HUES48 (cell line): ENCODE results near the gene SLC25A45.

Source experiments
- H3K27ac ChIP-seq: one replicate; pipeline ENCODE4 v1.7.0; 2013; ENCODE audit warnings: low read depth, low read length, inconsistent platforms
- H3K27me3 ChIP-seq: 2 replicates; pipeline ENCODE4 v1.6.1; 2013; ENCODE audit warnings: mild to moderate bottlenecking, low read length; ENCODE audit not compliant: control insufficient read depth, insufficient read depth
- H3K36me3 ChIP-seq: 2 replicates; pipeline ENCODE4 v1.6.1; 2013; ENCODE audit warnings: low read length; ENCODE audit not compliant: control insufficient read depth, insufficient read depth
- H3K4me1 ChIP-seq: 2 replicates; pipeline ENCODE4 v1.6.1; 2013; ENCODE audit warnings: mild to moderate bottlenecking, low read length; ENCODE audit not compliant: control insufficient read depth, insufficient read depth
- H3K4me3 ChIP-seq: 2 replicates; pipeline ENCODE4 v1.5.1; 2013; ENCODE audit warnings: mild to moderate bottlenecking, low read depth, low read length
- H3K9ac ChIP-seq: 2 replicates; pipeline ENCODE4 v1.6.1; 2013; ENCODE audit warnings: mild to moderate bottlenecking, low read depth, low read length, moderate library complexity
- H3K9me3 ChIP-seq: 2 replicates; pipeline ENCODE4 v1.6.1; 2013; ENCODE audit warnings: low read length; ENCODE audit not compliant: control insufficient read depth, insufficient read depth

Gene SLC25A45

DNA sequence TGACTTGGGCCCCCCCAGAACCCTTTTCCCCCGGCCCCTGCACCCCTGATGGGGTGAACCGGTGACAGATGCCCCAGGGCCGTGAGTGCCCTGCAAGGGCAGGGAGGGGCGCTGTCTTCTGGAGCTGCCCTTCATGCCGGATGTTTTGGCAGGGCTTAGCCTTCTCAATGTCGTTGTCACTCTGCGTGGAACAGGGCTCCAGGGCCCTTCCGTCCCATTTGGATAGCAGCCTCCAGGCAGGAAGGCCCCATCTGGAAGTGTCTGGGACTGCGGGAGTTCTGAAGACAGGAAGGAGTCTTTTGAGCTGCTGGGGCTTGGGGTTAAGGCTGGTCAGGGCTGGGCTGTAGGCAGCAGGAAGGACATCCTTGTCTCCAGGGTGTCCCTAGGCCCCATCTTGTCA is 8.6 kb upstream of the SLC25A45 start:
- Histone ChIP-seq H3K4me1 (0 out of 2 replicates have a peak, but pooled peaks cover 6% of the 10 kb centered on the region), H3K9me3 (no peaks in the 10 kb centered on the region), H3K27ac (peak overlapping the region; percentile 11), H3K9ac (no peak overlapping the region), H3K36me3 (peaks cover 7% of the 10 kb centered on the region; the same call in 1 of the 2 replicates), H3K4me3 (no peak overlapping the region), H3K27me3 (no peaks in the 10 kb centered on the region)

DNA sequence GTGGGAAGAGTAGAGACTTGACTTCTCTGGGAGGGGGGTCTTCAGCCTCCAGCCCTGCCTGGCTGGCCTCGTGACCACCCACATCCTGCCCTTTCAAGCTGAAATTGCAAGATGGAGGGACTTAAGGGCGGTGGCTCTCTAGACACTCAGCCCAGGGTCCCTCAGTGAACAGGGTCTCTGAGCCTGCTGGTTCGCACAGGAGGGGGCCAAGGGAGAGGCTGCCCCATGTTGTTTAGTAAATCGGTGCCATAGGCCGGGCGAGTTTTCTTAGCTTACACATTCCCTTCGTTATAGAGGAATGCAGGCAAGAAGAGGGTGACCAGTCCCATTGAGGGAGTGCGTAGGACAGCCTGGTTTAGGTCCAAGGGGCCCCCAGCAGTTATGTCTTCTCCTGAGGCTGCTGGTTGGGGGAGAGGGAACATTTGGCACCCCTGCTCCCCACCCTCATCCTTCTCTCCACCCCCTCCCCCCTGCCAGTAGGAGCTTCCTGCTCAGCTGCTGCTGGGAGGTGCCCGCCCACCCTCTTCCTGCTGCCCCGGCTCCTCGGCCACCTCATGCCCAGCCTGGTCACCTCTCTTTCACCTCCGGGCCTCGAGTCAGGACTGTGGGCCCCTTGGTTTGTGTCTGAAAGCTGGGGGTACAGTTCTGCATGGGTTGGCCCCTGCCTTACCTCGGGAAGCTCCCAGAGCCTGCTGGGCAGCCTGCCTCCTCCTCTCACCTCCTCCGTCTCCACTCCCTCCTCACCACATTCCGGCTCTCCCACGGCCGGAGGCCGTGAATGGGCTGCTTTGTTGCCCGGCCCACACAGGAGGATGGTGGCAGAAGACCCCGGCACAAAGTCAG is 7.9 kb upstream of the SLC25A45 start:
- H3K27ac ChIP-seq: peak overlapping the region; percentile 11

GRCh38 chr11:65389294-65389980 is 7.0 kb upstream of the SLC25A45 start:
- no peak overlapping the region for H3K27ac ChIP-seq

More for the DNA sequence above, 7.9 kb upstream of the SLC25A45 start:
- Histone ChIP-seq H3K27me3 (no peaks in the 10 kb centered on the region), H3K4me1 (0 out of 2 replicates have a peak, but pooled peaks cover 6% of the 10 kb centered on the region), H3K9me3 (no peaks in the 10 kb centered on the region), H3K4me3 (no peak overlapping the region), H3K9ac (no peak overlapping the region), H3K36me3 (peaks cover 7% of the 10 kb centered on the region; the same call in 1 of the 2 replicates)

DNA sequence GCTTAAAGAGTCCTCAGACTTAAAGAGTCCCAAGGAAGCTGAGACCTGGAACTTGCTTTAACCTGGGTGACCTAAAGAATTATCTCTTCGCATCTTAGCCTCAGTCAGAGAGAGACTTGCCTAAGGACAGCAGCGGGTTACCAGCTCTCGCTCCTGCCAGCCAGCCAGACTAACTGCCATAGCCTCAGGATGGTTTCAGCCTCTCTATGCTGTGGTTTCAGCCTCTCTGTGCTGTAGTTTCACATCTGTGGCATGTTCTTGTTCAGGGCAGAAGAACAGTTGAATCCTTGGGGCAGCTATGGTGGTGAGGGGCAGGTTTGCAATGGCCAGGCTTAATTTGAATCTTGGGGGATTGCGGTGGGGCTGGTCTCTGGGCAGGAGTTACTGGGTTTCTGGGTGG is 6.3 kb upstream of the SLC25A45 start:
- Histone ChIP-seq H3K4me3 (no peak overlapping the region), H3K36me3 (peaks cover 7% of the 10 kb centered on the region; the same call in 1 of the 2 replicates)

More at GRCh38 chr11:65389294-65389980, 7.0 kb upstream of the SLC25A45 start:
- peaks cover 7% of the 10 kb centered on the region; the same call in 1 of the 2 replicates for H3K36me3 ChIP-seq
- 0 out of 2 replicates have a peak, but pooled peaks cover 6% of the 10 kb centered on the region for H3K4me1 ChIP-seq
- no peak overlapping the region for H3K9ac ChIP-seq
- H3K9me3 ChIP-seq: no peaks in the 10 kb centered on the region
- no peaks in the 10 kb centered on the region for H3K27me3 ChIP-seq
- H3K4me3 ChIP-seq: no peak overlapping the region

GRCh38 chr11:65386307-65387140 is 4.1 kb upstream of the SLC25A45 start, which contains the start of gene FRMD8:
TSS of gene FRMD8 (plus strand) at chr11:65386637. CDS start at chr11:65387037, 400 bp downstream.
- H3K4me1 ChIP-seq: peaks cover 19% of the 10 kb centered on the region
- H3K27ac ChIP-seq: peak within 1 kb of the TSS; percentile 14

More for the DNA sequence above, 6.3 kb upstream of the SLC25A45 start:
- Histone ChIP-seq H3K9ac (no peak overlapping the region), H3K9me3 (no peaks in the 10 kb centered on the region), H3K27ac (no peak overlapping the region), H3K4me1 (0 out of 2 replicates have a peak, but pooled peaks cover 6% of the 10 kb centered on the region), H3K27me3 (no peaks in the 10 kb centered on the region)

GRCh38 chr11:65384301-65384889 is 1.9 kb upstream of the SLC25A45 start:
- Histone ChIP-seq H3K4me1 (peaks cover 15% of the 10 kb centered on the region), H3K36me3 (peaks cover 7% of the 10 kb centered on the region; the same call in 1 of the 2 replicates), H3K4me3 (no peak overlapping the region), H3K27ac (no peak overlapping the region), H3K27me3 (no peaks in the 10 kb centered on the region), H3K9me3 (no peaks in the 10 kb centered on the region), H3K9ac (no peak overlapping the region)

More at GRCh38 chr11:65386307-65387140, 4.1 kb upstream of the SLC25A45 start, which contains the start of gene FRMD8:
- no peaks in the 10 kb centered on the region for H3K9me3 ChIP-seq
- peaks cover 7% of the 10 kb centered on the region; the same call in 1 of the 2 replicates for H3K36me3 ChIP-seq
- peak within 1 kb of the TSS; percentile 76 for H3K4me3 ChIP-seq
- no peaks in the 10 kb centered on the region for H3K27me3 ChIP-seq
- H3K9ac ChIP-seq: peak within 1 kb of the TSS; percentile 28; the same call in 1 of the 2 replicates

- Histone ChIP-seq H3K27ac (no peak overlapping the region), H3K4me3 (no peak overlapping the region), H3K9ac (no peak overlapping the region), H3K36me3 (peaks cover 7% of the 10 kb centered on the region; the same call in 1 of the 2 replicates), H3K27me3 (no peaks in the 10 kb centered on the region), H3K4me1 (peaks cover 15% of the 10 kb centered on the region), H3K9me3 (no peaks in the 10 kb centered on the region)
Measured at GRCh38 chr11:65383778-65384177, 1.3 kb upstream of the SLC25A45 start.

DNA sequence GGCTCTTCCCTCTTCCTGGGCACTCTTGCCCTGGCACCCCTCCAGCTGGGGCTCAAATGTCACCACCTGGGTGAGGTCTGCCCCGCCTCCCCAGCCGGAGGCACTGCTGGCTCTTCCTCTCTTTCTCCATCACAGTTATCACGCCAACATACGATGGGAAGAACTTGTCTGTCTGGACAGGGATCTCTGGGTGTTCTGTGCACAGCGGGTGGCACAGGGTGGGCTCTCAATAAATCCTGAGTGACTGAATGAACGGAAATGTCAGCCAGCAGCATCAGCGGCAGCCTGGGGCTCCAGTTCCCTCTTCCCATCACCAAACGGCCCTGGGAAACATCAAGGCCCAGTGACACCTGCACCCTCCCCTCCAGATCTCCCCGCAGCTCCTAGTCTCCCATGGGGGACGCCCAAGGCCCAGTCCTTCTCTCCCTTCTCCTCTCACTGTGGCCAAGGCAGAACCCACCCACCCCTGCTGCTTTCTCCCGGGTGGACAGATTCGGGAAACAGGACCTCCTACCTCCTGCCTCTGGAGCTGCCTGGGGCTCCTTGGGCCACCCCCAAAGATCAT is 440 bp upstream of the SLC25A45 start:
- Histone ChIP-seq H3K27me3 (no peaks in the 10 kb centered on the region), H3K4me1 (peaks cover 15% of the 10 kb centered on the region), H3K27ac (peak overlapping the region; percentile 94), H3K9me3 (no peaks in the 10 kb centered on the region), H3K36me3 (no peaks in the 10 kb centered on the region), H3K4me3 (no peak overlapping the region), H3K9ac (no peak overlapping the region)

- H3K36me3 ChIP-seq: no peaks in the 10 kb centered on the region
- no peaks in the 10 kb centered on the region for H3K9me3 ChIP-seq
- peak overlapping the region; percentile 94 for H3K27ac ChIP-seq
- H3K27me3 ChIP-seq: no peaks in the 10 kb centered on the region
- H3K9ac ChIP-seq: peak overlapping the region; percentile 17; the same call in 1 of the 2 replicates
- H3K4me1 ChIP-seq: peaks cover 15% of the 10 kb centered on the region
- H3K4me3 ChIP-seq: no peak overlapping the region
Measured at GRCh38 chr11:65381716-65382032, 772 bp downstream of the SLC25A45 start.
